C1 segment of cervical spinal cord (tissue), 14 donors: ENCODE measurements around the gene CLSTN3.

ENCODE experiments used
- DNase-seq, 14 donors: peaks; one replicate each; lab custom pipeline; 2025; lab: John Stamatoyannopoulos, UW

Gene CLSTN3

GRCh38 chr12:7129872-7130691 is at the start of gene CLSTN3:
Gene CLSTN3, plus strand, starts transcription at chr12:7130371. Its CDS starts 278 bp downstream, at chr12:7130649.
- DNase-seq = peak in 13 of 14 donors; percentile 38 to 92 (median 61)

GRCh38 chr12:7081037-7081436 is 49.1 kb upstream of the CLSTN3 start:
- DNase-seq = peak in 1 of 14 donors; percentile 37

GRCh38 chr12:7083125-7083524 is 47.0 kb upstream of the CLSTN3 start:
- DNase-seq = no peak

- DNase-seq = no peak
Measured at GRCh38 chr12:7089196-7089871, 40.8 kb upstream of the CLSTN3 start.

- DNase-seq = no peak
Measured at GRCh38 chr12:7090222-7090998, 39.8 kb upstream of the CLSTN3 start.

GRCh38 chr12:7091171-7091570 is 39.0 kb upstream of the CLSTN3 start:
- DNase-seq = no peak

- peak in 2 of 14 donors; percentile 12 to 61 for DNase-seq
Measured at GRCh38 chr12:7091660-7092228, 38.4 kb upstream of the CLSTN3 start.

- DNase-seq = peak in 10 of 14 donors; percentile 26 to 72 (median 30)
Measured at GRCh38 chr12:7092229-7092985, 37.8 kb upstream of the CLSTN3 start, which contains the start of gene C1R. Gene C1R, minus strand, starts transcription at chr12:7092445. Its CDS starts 57 bp downstream, at chr12:7092388.

- DNase-seq = no peak
Measured at GRCh38 chr12:7092986-7093460, 37.1 kb upstream of the CLSTN3 start.

GRCh38 chr12:7093486-7093885 is 36.7 kb upstream of the CLSTN3 start:
- no peak for DNase-seq

- no peak for DNase-seq
Measured at GRCh38 chr12:7093892-7094291, 36.3 kb upstream of the CLSTN3 start.

GRCh38 chr12:7096006-7096932 is 33.9 kb upstream of the CLSTN3 start:
- DNase-seq = no peak

- peak in 1 of 14 donors; percentile 13 for DNase-seq
Measured at GRCh38 chr12:7096979-7097378, 33.2 kb upstream of the CLSTN3 start.

- no peak for DNase-seq
Measured at GRCh38 chr12:7099290-7099996, 30.7 kb upstream of the CLSTN3 start.

- no peak for DNase-seq
Measured at GRCh38 chr12:7100239-7100638, 29.9 kb upstream of the CLSTN3 start.

GRCh38 chr12:7101047-7101693 is 29.0 kb upstream of the CLSTN3 start:
- no peak for DNase-seq

- DNase-seq = no peak
Measured at GRCh38 chr12:7101694-7102131, 28.5 kb upstream of the CLSTN3 start.

- no peak for DNase-seq
Measured at GRCh38 chr12:7102582-7102981, 27.6 kb upstream of the CLSTN3 start.
